ENCODE measurements around the gene PPP1R10. TPM values are rescaled to one million over a fixed set of nuclear protein-coding genes. Genes with fewer than 3 reads are reported as not detected.

PPP1R10 gene
- total and polyA plus RNA-seq, 7 donors, result 5.5 to 42.5 (median 27.1) TPM

- Histone ChIP-seq H3K27me3 (ENCODE audit: insufficient read depth in 3 of 3, low read length in 2 of 3) (no peaks in the 10 kb centered on the region), H3K9me3 (no peaks in the 10 kb centered on the region), H3K27ac (peak within 1 kb of the TSS; percentile 95), H3K36me3 (ENCODE audit: insufficient read depth in 1 of 2, low read depth in 1 of 2) (peaks cover 4 to 39% of the 10 kb centered on the region in 2 donors), H3K4me1 (peaks cover 16% of the 10 kb centered on the region), H3K4me3 (peak within 1 kb of the TSS; percentile 99)
- 0 to 1% (median 0%) methylated on average over 61 to 71 of the region's 71 CpGs for WGBS, 3 donors
- DNase-seq, result peak; percentile 93 to 96
- TF ChIP-seq CTCF (IDR thresholded peaks at IDR 0.05), result no peak
- peak; percentile 81 to 87 (median 86) for ATAC-seq
- intact Hi-C loops (cut with DNase I), result loop anchor here in 1 of 2 donors (2.0 kb wide), 1 partner anchor 15 kb away; the partner anchor contains the start of gene ABCF1
Observed at GRCh38 chr6:30556066-30556905, 60.8 kb downstream of the PPP1R10 start, which contains the start of gene GNL1. GNL1 (minus strand) TSS chr6:30556489; CDS start chr6:30556203, 286 bp downstream.

GRCh38 chr6:30555816-30556065 is 61.3 kb downstream of the PPP1R10 start:
- 0 to 1% (median 1%) methylated on average over 11 to 15 of the region's 15 CpGs for WGBS, 3 donors

DNA sequence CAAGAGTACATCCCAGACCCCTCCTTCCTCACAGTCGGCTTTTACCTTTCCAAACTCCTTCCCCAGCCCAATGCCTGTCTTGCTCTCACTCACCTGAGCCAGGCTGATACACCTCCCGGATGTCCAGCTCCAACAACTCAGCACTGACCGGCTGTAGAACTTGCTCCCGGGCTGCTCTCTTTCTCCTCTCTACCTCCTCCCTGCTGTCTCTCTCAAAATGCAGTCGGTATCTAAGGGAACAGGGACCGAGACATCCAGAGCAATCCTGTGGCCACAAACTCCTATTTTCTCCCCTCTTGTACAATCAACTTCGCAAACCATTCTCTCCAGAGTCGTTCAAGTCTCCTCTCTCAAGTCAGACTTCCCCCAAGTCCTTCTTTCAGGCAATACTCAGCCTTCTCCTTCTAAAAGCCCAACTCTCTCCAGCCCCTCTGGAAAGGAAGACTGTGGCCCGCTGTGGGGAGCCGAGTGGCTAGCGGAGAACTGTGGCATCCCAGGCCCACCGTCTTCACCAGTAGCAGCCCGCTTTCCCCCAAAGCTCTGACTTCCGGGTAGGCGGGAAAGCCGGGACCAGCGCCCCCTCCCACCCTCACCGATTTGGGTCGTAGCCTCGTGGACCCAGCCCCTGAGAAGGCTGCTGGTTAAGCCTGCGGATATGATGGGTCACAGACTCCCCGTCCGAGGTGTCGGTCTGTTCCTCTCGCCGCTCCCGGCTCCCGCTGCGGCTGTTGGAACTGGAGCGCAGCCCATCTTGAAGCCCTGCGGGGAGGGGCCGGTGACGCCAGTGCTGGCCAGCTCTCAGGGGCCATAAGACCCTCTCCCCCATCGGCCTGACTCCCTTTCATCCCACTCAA is 61.9 kb downstream of the PPP1R10 start:
- Histone ChIP-seq H3K4me1 (peaks cover 16% of the 10 kb centered on the region), H3K4me3 (peak overlapping the region; percentile 99), H3K36me3 (ENCODE audit: insufficient read depth in 1 of 2, low read depth in 1 of 2) (peaks cover 4 to 47% of the 10 kb centered on the region in 2 donors), H3K27me3 (ENCODE audit: insufficient read depth in 3 of 3, low read length in 2 of 3) (no peaks in the 10 kb centered on the region), H3K9me3 (no peaks in the 10 kb centered on the region), H3K27ac (peak overlapping the region; percentile 95)
- intact Hi-C loops (cut with DNase I), result loop anchor here in 1 of 2 donors (5.0 kb wide), 1 partner anchor 287 kb away; no protein-coding TSS in a partner anchor
- WGBS, 3 donors, result 11 to 13% (median 13%) methylated on average over 34 of the region's 34 CpGs
- no peak for TF ChIP-seq CTCF (IDR thresholded peaks at IDR 0.05)
- peak; percentile 52 to 75 for DNase-seq
- ATAC-seq, result peak; percentile 18 to 43 (median 36)

More at GRCh38 chr6:30555816-30556065, 61.3 kb downstream of the PPP1R10 start:
- peak in 1 of 4 donors; percentile 38 for ATAC-seq
- intact Hi-C loops (cut with DNase I), result loop anchor here in 1 of 2 donors (2.0 kb wide), 1 partner anchor 15 kb away; the partner anchor contains the start of gene ABCF1
- Histone ChIP-seq H3K27me3 (ENCODE audit: insufficient read depth in 3 of 3, low read length in 2 of 3) (no peaks in the 10 kb centered on the region), H3K36me3 (ENCODE audit: insufficient read depth in 1 of 2, low read depth in 1 of 2) (peaks cover 4 to 42% of the 10 kb centered on the region in 2 donors), H3K4me1 (peaks cover 16% of the 10 kb centered on the region), H3K27ac (peak overlapping the region; percentile 95), H3K4me3 (peak overlapping the region; percentile 99), H3K9me3 (no peaks in the 10 kb centered on the region)
- no peak for DNase-seq
- TF ChIP-seq CTCF (IDR thresholded peaks at IDR 0.05), result no peak

DNA sequence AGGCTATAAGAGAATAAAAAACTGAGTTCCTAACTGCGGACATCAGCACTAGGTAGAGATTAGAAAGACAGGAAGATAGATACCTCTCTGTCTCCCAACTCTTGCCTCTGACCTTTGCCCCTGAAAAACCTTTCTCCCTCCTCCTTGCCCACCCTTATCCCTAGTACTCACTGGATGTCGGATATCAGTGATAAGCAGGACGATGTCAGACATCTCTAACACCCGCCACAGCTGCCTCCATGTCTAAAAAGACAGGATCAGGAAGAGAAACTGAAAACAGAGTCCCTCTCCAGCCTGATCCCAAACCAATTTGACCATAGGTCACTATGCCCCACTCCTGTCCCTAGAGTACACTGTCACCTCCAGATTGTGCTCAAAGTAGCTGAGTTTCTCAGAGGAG is 62.6 kb downstream of the PPP1R10 start:
- no peak for ATAC-seq
- no peaks in the 10 kb centered on the region for H3K27me3 ChIP-seq (ENCODE audit: insufficient read depth in 3 of 3, low read length in 2 of 3)
- intact Hi-C loops (cut with DNase I), result loop anchor here in 1 of 2 donors (5.0 kb wide), 1 partner anchor 288 kb away; no protein-coding TSS in a partner anchor
- WGBS, 3 donors, result 87 to 92% (median 91%) methylated on average over 4 of the region's 4 CpGs
- peaks cover 16% of the 10 kb centered on the region for H3K4me1 ChIP-seq
- H3K9me3 ChIP-seq, result no peaks in the 10 kb centered on the region
- no peak overlapping the region for H3K4me3 ChIP-seq
- peaks cover 4 to 53% of the 10 kb centered on the region in 2 donors for H3K36me3 ChIP-seq (ENCODE audit: insufficient read depth in 1 of 2, low read depth in 1 of 2)
- DNase-seq, result no peak
- TF ChIP-seq CTCF (IDR thresholded peaks at IDR 0.05), result no peak
- H3K27ac ChIP-seq, result peak overlapping the region; percentile 95

Other genes starting within 250 kb of the PPP1R10 start
- gene HLA-E, start 127.7 kb downstream of the PPP1R10 start, total RNA-seq, result 100 to 1,000 TPM in 1 of 4 donors, 10 to 100 TPM in 3; 85.1 to 152 (median 92.4) TPM
- gene HLA-E, start 127.7 kb downstream of the PPP1R10 start, polyA plus RNA-seq, result 100 to 1,000 TPM in 1 of 3 donors, 10 to 100 TPM in 2; 75.2 to 168 (median 98.5) TPM
- 10 to 100 TPM; 20.1 to 26.3 (median 24.2) TPM for gene GNL1, start 60.8 kb downstream of the PPP1R10 start, total RNA-seq
- 10 to 100 TPM; 14.2 to 32.3 (median 30.8) TPM for gene GNL1, start 60.8 kb downstream of the PPP1R10 start, polyA plus RNA-seq
- gene PRR3, start 59.9 kb downstream of the PPP1R10 start, total RNA-seq, result 1 to 10 TPM; 1.5 to 3.5 (median 1.8) TPM
- 1 to 10 TPM; 2.3 to 5.1 (median 3.5) TPM for gene PRR3, start 59.9 kb downstream of the PPP1R10 start, polyA plus RNA-seq
- 100 to 1,000 TPM in 1 of 4 donors, 10 to 100 TPM in 3; 64.2 to 108 (median 95.5) TPM for gene ABCF1, start 45.8 kb downstream of the PPP1R10 start, total RNA-seq
- gene ABCF1, start 45.8 kb downstream of the PPP1R10 start, polyA plus RNA-seq, result 100 to 1,000 TPM in 2 of 3 donors, 10 to 100 TPM in 1; 53.8 to 119 (median 108) TPM
- gene MRPS18B, start 597 bp upstream of the PPP1R10 start, total RNA-seq, result 100 to 1,000 TPM; 109 to 184 (median 152) TPM
- gene MRPS18B, start 597 bp upstream of the PPP1R10 start, polyA plus RNA-seq, result 100 to 1,000 TPM; 241 to 303 (median 242) TPM
- 1 to 10 TPM; 2.1 to 5.2 (median 2.9) TPM for gene ATAT1, start 9.6 kb upstream of the PPP1R10 start, total RNA-seq
- gene ATAT1, start 9.6 kb upstream of the PPP1R10 start, polyA plus RNA-seq, result 1 to 10 TPM; 1.9 to 4.7 (median 4.4) TPM
- gene C6orf136, start 29.9 kb upstream of the PPP1R10 start, total RNA-seq, result 10 to 100 TPM; 21.8 to 52.8 (median 27.2) TPM
- gene C6orf136, start 29.9 kb upstream of the PPP1R10 start, polyA plus RNA-seq, result 10 to 100 TPM; 36.4 to 60.2 (median 42.6) TPM
- 10 to 100 TPM; 26.6 to 45.4 (median 35.7) TPM for gene DHX16, start 55.8 kb upstream of the PPP1R10 start, total RNA-seq
- gene DHX16, start 55.8 kb upstream of the PPP1R10 start, polyA plus RNA-seq, result 10 to 100 TPM; 32.1 to 70.3 (median 42.7) TPM
- gene PPP1R18, start 69.4 kb upstream of the PPP1R10 start, total RNA-seq, result 10 to 100 TPM; 14.2 to 39.7 (median 17.3) TPM
- 10 to 100 TPM in 2 of 3 donors, 1 to 10 TPM in 1; 6.7 to 19.7 (median 11.3) TPM for gene PPP1R18, start 69.4 kb upstream of the PPP1R10 start, polyA plus RNA-seq
- gene NRM, start 73.7 kb upstream of the PPP1R10 start, total RNA-seq, result 1 to 10 TPM; 2.2 to 3.9 (median 2.6) TPM
- 1 to 10 TPM; 1.8 to 4.1 (median 1.8) TPM for gene NRM, start 73.7 kb upstream of the PPP1R10 start, polyA plus RNA-seq
- gene MDC1, start 100.0 kb upstream of the PPP1R10 start, total RNA-seq, result 10 to 100 TPM; 12.7 to 18.0 (median 15.4) TPM
- gene MDC1, start 100.0 kb upstream of the PPP1R10 start, polyA plus RNA-seq, result 10 to 100 TPM in 1 of 3 donors, 1 to 10 TPM in 2; 4.1 to 10.9 (median 6.5) TPM
- 100 to 1,000 TPM; 136 to 220 (median 201) TPM for gene TUBB, start 103.1 kb upstream of the PPP1R10 start, total RNA-seq
- gene TUBB, start 103.1 kb upstream of the PPP1R10 start, polyA plus RNA-seq, result 100 to 1,000 TPM; 175 to 487 (median 187) TPM
- gene FLOT1, start 125.4 kb upstream of the PPP1R10 start, total RNA-seq, result 100 to 1,000 TPM; 113 to 182 (median 153) TPM
- 100 to 1,000 TPM; 181 to 224 (median 206) TPM for gene FLOT1, start 125.4 kb upstream of the PPP1R10 start, polyA plus RNA-seq
- gene IER3, start 127.3 kb upstream of the PPP1R10 start, total RNA-seq, result 10 to 100 TPM in 3 of 4 donors, 1 to 10 TPM in 1; 6.3 to 38.4 (median 23.9) TPM
- 100 to 1,000 TPM in 1 of 3 donors, 1 to 10 TPM in 2; 3.1 to 321 (median 3.2) TPM for gene IER3, start 127.3 kb upstream of the PPP1R10 start, polyA plus RNA-seq